DND-41 (cell line): ENCODE results near the gene UGT3A1.

ENCODE experiments used
- ATAC-seq: fragments of 200-7000 bp; cut with Tn5 transposase; 3 replicates; pipeline ENCODE4 v1.9.1; 2021; ENCODE audit warnings: low read depth; ENCODE audit not compliant: insufficient read depth
- DNase-seq: peaks from one replicate; pipeline ENCODE4 v3.0.0-alpha.2; 2020
- H2AFZ ChIP-seq: 2 replicates; pipeline ENCODE4 v1.6.0; 2012; ENCODE audit warnings: low read depth, low read length
- H3K27ac ChIP-seq: 2 replicates; pipeline ENCODE4 v1.5.1; 2012; ENCODE audit warnings: low read length, inconsistent platforms
- H3K27me3 ChIP-seq: fragments of 200-600 bp; sonication (generic); 2 replicates; pipeline ENCODE4 v1.6.0; 2012; ENCODE audit warnings: low read length, mild to moderate bottlenecking, inconsistent platforms; ENCODE audit not compliant: insufficient read depth, poor library complexity
- H3K36me3 ChIP-seq: 2 replicates; pipeline ENCODE4 v1.5.1; 2012; ENCODE audit warnings: low read length, inconsistent platforms; ENCODE audit not compliant: insufficient read depth
- H3K4me1 ChIP-seq: 2 replicates; pipeline ENCODE4 v1.5.1; 2012; ENCODE audit warnings: mild to moderate bottlenecking, low read length; ENCODE audit not compliant: insufficient read depth
- H3K4me2 ChIP-seq: 2 replicates; pipeline ENCODE4 v1.6.0; 2012; ENCODE audit warnings: mild to moderate bottlenecking, moderate library complexity, low read length, inconsistent platforms; ENCODE audit not compliant: insufficient read depth
- H3K4me3 ChIP-seq, 2 experiments: fragments of 200-600 bp in 1 of 2; shearing (Covaris generic) in 1 of 2; 2 replicates each; pipeline ENCODE4 v1.5.1; 2012 to 2016; ENCODE audit warnings: inconsistent platforms in 2 of 2, low read length in 2 of 2, mild to moderate bottlenecking in 2 of 2, low read depth in 1 of 2, moderate library complexity in 1 of 2
- H3K79me2 ChIP-seq: 2 replicates; pipeline ENCODE4 v1.6.0; 2012; ENCODE audit warnings: low read length, inconsistent platforms; ENCODE audit not compliant: insufficient read depth
- H3K9ac ChIP-seq: 2 replicates; pipeline ENCODE4 v1.6.0; 2012; ENCODE audit warnings: low read depth, mild to moderate bottlenecking, inconsistent platforms, low read length, moderate library complexity
- H3K9me3 ChIP-seq: 2 replicates; pipeline ENCODE4 v1.5.1; 2012; ENCODE audit warnings: low read length, moderate library complexity, mild to moderate bottlenecking, inconsistent platforms; ENCODE audit not compliant: insufficient read depth, severe bottlenecking
- H4K20me1 ChIP-seq: 2 replicates; pipeline ENCODE4 v1.6.0; 2012; ENCODE audit warnings: low read length; ENCODE audit not compliant: insufficient read depth
- EZH2 ChIP-seq: IDR thresholded peaks from 3 replicates; pipeline ENCODE4 v1.6.1; 2012; ENCODE audit warnings: borderline replicate concordance, low read depth, mild to moderate bottlenecking, moderate library complexity, low read length, inconsistent platforms; ENCODE audit not compliant: severe bottlenecking
- TF ChIP-seq, protein P1 (sequence below): IDR thresholded peaks from 2 replicates; pipeline ENCODE4 v1.5.1; 2012; ENCODE audit warnings: borderline replicate concordance, low read length, moderate library complexity, mild to moderate bottlenecking; ENCODE audit not compliant: poor library complexity, severe bottlenecking; ENCODE audit errors: extremely low read depth

Gene UGT3A1

DNA sequence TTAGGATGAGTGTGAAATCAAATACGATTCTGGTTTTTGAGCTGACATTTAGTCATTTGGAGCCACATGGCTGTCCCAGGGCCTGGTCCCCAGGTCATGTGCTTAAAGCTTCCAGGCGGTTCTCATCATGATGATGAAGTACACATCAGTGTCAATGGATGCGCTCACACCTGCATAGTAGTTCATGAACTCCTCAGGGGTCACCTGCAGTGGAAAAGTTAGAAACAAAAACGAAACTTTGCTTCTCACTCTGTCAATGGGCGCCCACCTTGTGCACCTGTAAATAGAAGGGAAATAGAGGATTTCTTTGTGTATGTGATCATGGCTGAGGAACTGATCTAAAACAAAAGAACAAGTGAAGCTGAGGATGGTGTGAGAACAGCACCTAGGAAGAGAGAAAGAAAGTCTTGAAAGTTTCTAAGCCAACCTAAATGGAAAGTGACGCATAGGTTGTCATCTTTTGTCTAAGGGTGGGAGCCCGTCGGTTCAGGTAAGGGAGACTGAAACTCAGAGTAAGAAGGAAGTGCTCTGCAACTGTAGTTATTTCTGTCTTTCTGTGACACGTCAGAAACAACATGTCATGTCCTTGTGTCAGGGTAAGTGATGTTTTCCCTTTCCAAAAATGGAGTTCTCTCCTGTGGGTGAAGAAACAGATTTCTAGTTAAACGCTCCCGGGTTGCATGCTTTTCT, 86.6 kb downstream of the UGT3A1 start:
- H3K9ac ChIP-seq: no peak overlapping the region; the same call in 1 of the 2 replicates
- no peaks in the 10 kb centered on the region for H3K27me3 ChIP-seq
- ATAC-seq (no peak), DNase-seq (no peak)
- no peaks in the 10 kb centered on the region for H4K20me1 ChIP-seq
- H3K4me3 ChIP-seq: no peak overlapping the region
- no peak overlapping the region for H2AFZ ChIP-seq
- peaks cover 7% of the 10 kb centered on the region; the same call in 1 of the 2 replicates for H3K36me3 ChIP-seq
- H3K4me2 ChIP-seq: no peak overlapping the region
- peaks cover 19% of the 10 kb centered on the region for H3K79me2 ChIP-seq
- peak overlapping the region; percentile 95 for H3K27ac ChIP-seq
- peaks cover 99% of the 10 kb centered on the region for H3K4me1 ChIP-seq
- TF ChIP-seq, protein P1, sequence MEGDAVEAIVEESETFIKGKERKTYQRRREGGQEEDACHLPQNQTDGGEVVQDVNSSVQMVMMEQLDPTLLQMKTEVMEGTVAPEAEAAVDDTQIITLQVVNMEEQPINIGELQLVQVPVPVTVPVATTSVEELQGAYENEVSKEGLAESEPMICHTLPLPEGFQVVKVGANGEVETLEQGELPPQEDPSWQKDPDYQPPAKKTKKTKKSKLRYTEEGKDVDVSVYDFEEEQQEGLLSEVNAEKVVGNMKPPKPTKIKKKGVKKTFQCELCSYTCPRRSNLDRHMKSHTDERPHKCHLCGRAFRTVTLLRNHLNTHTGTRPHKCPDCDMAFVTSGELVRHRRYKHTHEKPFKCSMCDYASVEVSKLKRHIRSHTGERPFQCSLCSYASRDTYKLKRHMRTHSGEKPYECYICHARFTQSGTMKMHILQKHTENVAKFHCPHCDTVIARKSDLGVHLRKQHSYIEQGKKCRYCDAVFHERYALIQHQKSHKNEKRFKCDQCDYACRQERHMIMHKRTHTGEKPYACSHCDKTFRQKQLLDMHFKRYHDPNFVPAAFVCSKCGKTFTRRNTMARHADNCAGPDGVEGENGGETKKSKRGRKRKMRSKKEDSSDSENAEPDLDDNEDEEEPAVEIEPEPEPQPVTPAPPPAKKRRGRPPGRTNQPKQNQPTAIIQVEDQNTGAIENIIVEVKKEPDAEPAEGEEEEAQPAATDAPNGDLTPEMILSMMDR: no peak
- TF ChIP-seq EZH2: no peak
- H3K9me3 ChIP-seq: peaks cover 6% of the 10 kb centered on the region

DNA sequence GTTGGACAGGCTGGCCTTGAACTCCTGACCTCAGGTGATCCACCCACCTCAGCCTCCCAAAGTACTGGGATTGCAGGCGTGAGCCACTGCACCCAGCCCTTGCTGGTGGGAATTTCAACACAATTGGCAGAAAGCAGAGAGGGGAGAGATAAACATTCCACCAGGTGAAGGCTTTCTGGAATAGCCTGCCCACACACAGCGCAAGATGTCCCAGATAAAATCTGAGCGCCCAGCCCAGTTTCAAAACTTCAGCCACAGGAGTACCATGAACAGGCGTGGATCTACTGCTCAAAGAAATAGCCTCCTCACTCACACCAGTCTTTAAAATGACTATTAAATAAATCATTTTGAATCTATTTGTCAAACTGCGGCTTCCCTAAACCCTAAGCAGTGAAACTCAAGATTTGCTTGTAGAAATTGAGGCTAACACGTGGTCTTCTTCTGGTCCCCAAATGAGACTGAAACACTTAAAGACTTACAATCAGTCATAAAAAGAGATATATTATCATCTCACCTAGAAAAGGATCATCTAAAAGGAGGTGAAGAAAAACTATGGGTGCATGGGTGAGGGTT, 87.5 kb downstream of the UGT3A1 start:
- ATAC-seq (no peak), DNase-seq (no peak)
- Histone ChIP-seq H3K4me2 (no peak overlapping the region), H3K79me2 (peaks cover 19% of the 10 kb centered on the region), H3K9ac (peak overlapping the region; percentile 78), H3K4me1 (peaks cover 99% of the 10 kb centered on the region), H4K20me1 (no peaks in the 10 kb centered on the region), H3K4me3 (no peak overlapping the region), H3K36me3 (peaks cover 7% of the 10 kb centered on the region; the same call in 1 of the 2 replicates), H3K9me3 (peaks cover 6% of the 10 kb centered on the region), H3K27ac (peak overlapping the region; percentile 95), H3K27me3 (no peaks in the 10 kb centered on the region), H2AFZ (no peak overlapping the region)
- no peak for TF ChIP-seq EZH2
- TF ChIP-seq, protein P1: no peak

DNA sequence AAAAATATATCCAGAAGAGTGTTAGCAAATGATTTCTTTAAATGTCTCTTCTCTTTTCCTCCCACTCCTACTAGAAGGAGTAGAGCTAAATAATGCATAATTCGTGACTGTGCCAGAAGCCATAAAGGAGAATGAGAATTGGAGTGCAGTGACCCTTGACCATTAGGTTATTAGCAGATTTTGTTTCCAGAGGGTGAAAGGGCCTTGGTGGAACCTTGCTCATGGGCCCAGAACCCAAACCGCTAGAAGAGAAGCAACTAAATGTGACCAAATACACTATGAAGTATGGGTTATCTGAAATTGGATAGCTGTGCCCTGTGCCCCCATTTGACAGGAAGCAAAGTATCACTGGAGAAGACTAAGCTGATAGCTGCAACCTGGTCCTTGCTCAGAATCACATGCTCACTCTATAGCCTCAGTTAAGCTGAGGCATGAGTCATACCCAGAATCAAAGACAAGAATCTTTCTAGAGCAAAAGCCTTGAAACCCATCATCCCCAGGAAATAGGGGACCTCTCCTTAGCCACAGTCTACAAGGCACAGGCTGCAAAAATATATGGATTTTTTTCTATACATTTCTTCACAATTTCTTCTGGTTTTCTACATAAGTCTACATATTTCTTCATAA, 89.0 kb downstream of the UGT3A1 start:
- H3K79me2 ChIP-seq: peaks cover 27% of the 10 kb centered on the region
- no peaks in the 10 kb centered on the region for H4K20me1 ChIP-seq
- peak overlapping the region; percentile 78 for H3K9ac ChIP-seq
- H3K27ac ChIP-seq: peak overlapping the region; percentile 95
- H3K9me3 ChIP-seq: peaks cover 6% of the 10 kb centered on the region
- H2AFZ ChIP-seq: no peak overlapping the region
- TF ChIP-seq, protein P1: no peak
- no peak for TF ChIP-seq EZH2
- H3K4me3 ChIP-seq: peak overlapping the region in 1 of 2 experiments; percentile 30; a peak in 2 of 4 replicates
- H3K4me1 ChIP-seq: peaks cover 99% of the 10 kb centered on the region
- peak overlapping the region; percentile 47 for H3K4me2 ChIP-seq
- H3K36me3 ChIP-seq: peaks cover 7% of the 10 kb centered on the region; the same call in 1 of the 2 replicates
- H3K27me3 ChIP-seq: no peaks in the 10 kb centered on the region
- DNase-seq (peak; percentile 81), ATAC-seq (peak; percentile 78)
